Esophagus muscularis mucosa (tissue), 4 donors: ENCODE data around the gene ATP5F1E. TPM values are rescaled to one million over a fixed set of nuclear protein-coding genes. Genes with fewer than 3 reads are reported as not detected.

Experiments used
- DNase-seq: peaks from one replicate; pipeline ENCODE4 v3.0.0-alpha.2; 2017; ENCODE audit errors: extremely low spot score
- H3K27ac ChIP-seq, 4 donors: fragments of 200-600 bp; sonication (generic); replicated peaks in 1 of 4; 1 replicate in 3 of 4; 2 replicates in 1 of 4; pipeline ENCODE4 v1.5.1; 2016 to 2019; ENCODE audit warnings: mild to moderate bottlenecking in 1 of 4
- H3K27me3 ChIP-seq, 4 donors: fragments of 200-600 bp; sonication (generic); one replicate each; pipeline versions ENCODE4 v1.5.1 to v1.6.0; 2016 to 2019
- H3K36me3 ChIP-seq, 4 donors: fragments of 200-600 bp; sonication (generic); one replicate each; pipeline ENCODE4 v1.5.1; 2016 to 2019
- H3K4me1 ChIP-seq, 4 donors: fragments of 200-600 bp; sonication (generic); one replicate each; pipeline ENCODE4 v1.5.1; 2016 to 2019
- H3K4me3 ChIP-seq, 4 donors: fragments of 200-600 bp; sonication (generic); 1 replicate in 2 of 4; 2 replicates in 2 of 4; pipeline ENCODE4 v1.5.1; 2016 to 2019; ENCODE audit warnings: mild to moderate bottlenecking in 4 of 4, moderate library complexity in 1 of 4
- H3K9me3 ChIP-seq, 4 donors: fragments of 200-600 bp; sonication (generic); 1 replicate in 3 of 4; 2 replicates in 1 of 4; pipeline ENCODE4 v1.5.1; 2016 to 2019
- CTCF ChIP-seq, 3 experiments: fragments of 200-600 bp in 2 of 3; fragments of 450-650 bp in 1 of 3; sonication (generic) in 2 of 3; IDR thresholded peaks; one replicate each; pipeline ENCODE4 v1.5.1; 2017 to 2019; ENCODE audit warnings: antibody characterized with exemption in 3 of 3, mild to moderate bottlenecking in 2 of 3, moderate library complexity in 1 of 3
- EP300 ChIP-seq: sonication (generic); formaldehyde crosslinking; IDR thresholded peaks from one replicate; pipeline ENCODE4 v1.6.1; 2017; ENCODE audit warnings: antibody characterized with exemption
- POLR2A ChIP-seq: fragments of 450-650 bp; IDR thresholded peaks from one replicate; pipeline ENCODE4 v1.6.1; 2017; ENCODE audit warnings: antibody characterized with exemption, moderate library complexity, mild to moderate bottlenecking, low read depth
- POLR2AphosphoS5 ChIP-seq, 2 donors: sonication (generic); formaldehyde crosslinking; IDR thresholded peaks; one replicate each; pipeline ENCODE4 v1.6.1; 2017; ENCODE audit warnings: antibody characterized with exemption in 2 of 2
- WGBS: methylation state at CpG from one replicate; pipeline ENCODE4 v1.1.5; 2018; 5-methylcytosine and 5-hydroxymethylcytosine counted together
- intact Hi-C: fragments of 100-400 bp; cut with DNase I; formaldehyde crosslinking; loops from one replicate; pipeline ENCODE4 v1.15.1; 2023
- total RNA-seq, 4 donors: library from RNA; depleted of rRNA; stranded (reverse); fragments of >200 nt; gene quantifications; one replicate each; pipeline versions ENCODE4 v1.1.0 to v1.2.1, GENCODE V29; 2016

ATP5F1E gene
- total RNA-seq, 4 donors from 2014 or later = 30.8 to 44.0 (median 37.2) TPM

GRCh38 chr20:58980711-58981627 is 51.2 kb downstream of the ATP5F1E start, which contains the start of gene NELFCD:
TSS of gene NELFCD (plus strand) at chr20:58981256. CDS start at chr20:58981310, 54 bp downstream.
- intact Hi-C loops = loop anchor here (5.0 kb wide), 3 partner anchors 51 to 109 kb away; partner anchors contain the start of gene ATP5F1E
- peaks cover 0 to 4% (median under 1%) of the 10 kb centered on the region in 4 donors for H3K36me3 ChIP-seq
- H3K27ac ChIP-seq = peak within 1 kb of the TSS; percentile 81 to 83 (median 82)
- H3K9me3 ChIP-seq = peaks cover 0 to 8% (median 2%) of the 10 kb centered on the region in 4 donors
- peak within 1 kb of the TSS; percentile 73 to 97 (median 84) for H3K4me3 ChIP-seq
- no peak for TF ChIP-seq EP300
- peak; percentile 66 to 83 for TF ChIP-seq POLR2AphosphoS5 (IDR thresholded peaks at IDR 0.05)
- H3K27me3 ChIP-seq = no peaks in the 10 kb centered on the region
- 38% methylated on average over 15 of the region's 109 CpGs for WGBS
- H3K4me1 ChIP-seq = peaks cover 33 to 49% (median 47%) of the 10 kb centered on the region in 4 donors
- peak; percentile 94 for DNase-seq

- Histone ChIP-seq H3K4me3 (no peak overlapping the region), H3K9me3 (peaks cover 0 to 20% (median 10%) of the 10 kb centered on the region in 4 donors), H3K27me3 (no peaks in the 10 kb centered on the region), H3K36me3 (no peaks in the 10 kb centered on the region), H3K4me1 (peaks cover 18 to 25% (median 24%) of the 10 kb centered on the region in 4 donors), H3K27ac (no peak overlapping the region)
- WGBS = 72% methylated on average over 6 of the region's 6 CpGs
- intact Hi-C loops = no loop called here
- no peak for DNase-seq
- no peak for TF ChIP-seq POLR2AphosphoS5 (IDR thresholded peaks at IDR 0.05)
Measured at GRCh38 chr20:58978351-58979190, 53.6 kb downstream of the ATP5F1E start.

GRCh38 chr20:58976061-58976730 is 55.9 kb downstream of the ATP5F1E start:
- WGBS = 90% methylated on average over 3 of the region's 3 CpGs
- H3K27ac ChIP-seq = no peak overlapping the region
- no peak overlapping the region for H3K4me3 ChIP-seq
- intact Hi-C loops = no loop called here
- peaks cover 0 to 20% (median 10%) of the 10 kb centered on the region in 4 donors for H3K9me3 ChIP-seq
- H3K27me3 ChIP-seq = no peaks in the 10 kb centered on the region
- no peak for DNase-seq
- H3K36me3 ChIP-seq = no peaks in the 10 kb centered on the region
- no peak for TF ChIP-seq EP300
- TF ChIP-seq POLR2AphosphoS5 (IDR thresholded peaks at IDR 0.05) = no peak
- no peak for TF ChIP-seq POLR2A
- no peak for TF ChIP-seq CTCF (IDR thresholded peaks at IDR 0.05)
- H3K4me1 ChIP-seq = peaks cover 0 to 6% (median 5%) of the 10 kb centered on the region in 4 donors

Other genes with a start within 250 kb of the ATP5F1E start
- under 1 TPM in 3 of 4 donors, not detected in 1; 0.13 to 0.42 (median 0.23) TPM for gene GNAS-AS1, start 181.4 kb downstream of the ATP5F1E start, total RNA-seq
- 100 to 1,000 TPM; 679 to 875 (median 782) TPM for gene GNAS, start 179.6 kb downstream of the ATP5F1E start, total RNA-seq
- gene NELFCD, start 51.1 kb downstream of the ATP5F1E start, total RNA-seq = 10 to 100 TPM; 30.5 to 41.5 (median 34.9) TPM
- gene CTSZ, start 25.1 kb downstream of the ATP5F1E start, total RNA-seq = 100 to 1,000 TPM; 136 to 267 (median 190) TPM
- gene TUBB1, start 12.9 kb downstream of the ATP5F1E start, total RNA-seq = under 1 TPM in 2 of 4 donors, not detected in 2; under 0.01 to 0.83 TPM
- 10 to 100 TPM; 32.0 to 48.4 (median 36.6) TPM for gene PRELID3B, start 10.5 kb upstream of the ATP5F1E start, total RNA-seq
- 1 to 10 TPM in 1 of 4 donors, under 1 TPM in 3; 0.34 to 1.3 (median 0.56) TPM for gene ZNF831, start 131.5 kb upstream of the ATP5F1E start, total RNA-seq